Heart left ventricle (tissue), 13 donors: Measurements from ENCODE around the gene SLC23A2.

Experiments used
- CTCF ChIP-seq, 12 donors: fragments of 200-600 bp; sonication (generic) in 4 of 12; IDR thresholded peaks; one replicate each; pipeline versions ENCODE4 v1.5.0 to v1.8.0; 2018 to 2022; ENCODE audit warnings: antibody characterized with exemption in 12 of 12, mild to moderate bottlenecking in 5 of 12
- POLR2A ChIP-seq, 2 donors: fragments of 450-650 bp; IDR thresholded peaks; one replicate each; pipeline ENCODE4 v1.6.1; 2017; ENCODE audit warnings: antibody characterized with exemption in 2 of 2, mild to moderate bottlenecking in 2 of 2, moderate library complexity in 2 of 2
- donor health status: ischemic (EF 13 %, LVEDD 7.1; RV severe dilation, severe dysfunction).
- donor health status: DM: no; HTN: yes; CAD: no.
- donor health status: DM: no; HTN: no; CAD: no.
- donor health status: ischemic (EF 25% LVEDD 6.9; RV normal size, moderate dysfunction).
- donor health status: ischemic (EF 25% LVEDD 5.7; RV mildly dilated, moderate dysfunction).
- donor health status: ischemic (EF 35%, LVEDD 5.7; RV mildly dilated, moderate dysfunction).
- donor health status: nonischemic (EF 11% LVEDD 7.7; RV severe dilation, severe dysfunction).
- donor health status: DM: yes; HTN: yes; CAD: no.
- donor health status: PGD.
- donor health status: ischemic (EF 29% LVEDD 5.4; RV normal size, mild dysfunction).
- donor health status: nonischemic (EF 23%, LVEDD 6.1; RV moderate dilation, normal function).

- TF ChIP-seq CTCF (IDR thresholded peaks at IDR 0.05): no peak
- no peak for TF ChIP-seq POLR2A (IDR thresholded peaks at IDR 0.05)
These were observed 79.1 kb downstream of the SLC23A2 start for GRCh38 chr20:4922186-4922585.
